CD4-positive, alpha-beta memory T cell (primary cell): ENCODE measurements around the gene ZCRB1. TPM values are rescaled to one million over a fixed set of nuclear protein-coding genes. Genes with fewer than 3 reads are reported as not detected.

Source experiments
- CTCF ChIA-PET: fragments of 350-600 bp; sonication (Branson Sonifier 250); formaldehyde crosslinking; loops from one replicate; lab custom pipeline; 2021; ENCODE audit warnings: inconsistent platforms; ENCODE audit not compliant: partially characterized antibody; lab: Charles Lee
- POLR2A ChIA-PET: fragments of 350-600 bp; sonication (Branson Sonifier 250); formaldehyde crosslinking; loops from one replicate; lab custom pipeline; 2021; ENCODE audit not compliant: partially characterized antibody; lab: Charles Lee
- DNase-seq, 5 donors: peaks; one replicate each; pipeline versions ENCODE4 v3.0.0 to v3.0.0-alpha.2; 2020 to 2022; ENCODE audit warnings: mixed read lengths in 1 of 5
- H3K27ac ChIP-seq: one replicate; pipeline ENCODE4 v1.7.0; 2013; ENCODE audit warnings: low read depth, low read length
- H3K27me3 ChIP-seq: 2 replicates; pipeline ENCODE4 v1.7.0; 2013; ENCODE audit warnings: mild to moderate bottlenecking, low read length, moderate library complexity; ENCODE audit not compliant: insufficient read depth
- H3K36me3 ChIP-seq: 2 replicates; pipeline ENCODE4 v1.7.0; 2013; ENCODE audit warnings: mild to moderate bottlenecking, low read length, moderate library complexity; ENCODE audit not compliant: insufficient read depth
- H3K4me1 ChIP-seq: 2 replicates; pipeline ENCODE4 v1.7.0; 2013; ENCODE audit warnings: mild to moderate bottlenecking, low read length, moderate library complexity; ENCODE audit not compliant: insufficient read depth
- H3K4me3 ChIP-seq, 2 donors: one replicate each; pipeline ENCODE4 v1.7.0; 2013; ENCODE audit warnings: low read length in 2 of 2, mild to moderate bottlenecking in 1 of 2
- H3K9me3 ChIP-seq, 2 donors: one replicate each; pipeline ENCODE4 v1.7.0; 2013; ENCODE audit warnings: low read length in 2 of 2, control low read depth in 1 of 2; ENCODE audit not compliant: control insufficient read depth in 1 of 2
- H3K27ac Mint-ChIP-seq, 7 donors: one replicate each; pipeline ENCODE4 v1.8.0; 2020 to 2021; ENCODE audit warnings: mixed read lengths in 7 of 7, mild to moderate bottlenecking in 6 of 7, inconsistent platforms in 3 of 7, moderate library complexity in 3 of 7
- H3K27me3 Mint-ChIP-seq, 2 donors: one replicate each; pipeline ENCODE4 v1.8.0; 2020 to 2021; ENCODE audit warnings: mixed read lengths in 2 of 2
- H3K36me3 Mint-ChIP-seq, 2 donors: one replicate each; pipeline ENCODE4 v1.8.0; 2020 to 2021; ENCODE audit warnings: mixed read lengths in 2 of 2, inconsistent platforms in 1 of 2, mild to moderate bottlenecking in 1 of 2
- H3K4me1 Mint-ChIP-seq, 4 donors: one replicate each; pipeline ENCODE4 v1.8.0; 2020 to 2021; ENCODE audit warnings: mixed read lengths in 4 of 4, mild to moderate bottlenecking in 1 of 4
- H3K4me3 Mint-ChIP-seq, 8 donors: one replicate each; pipeline ENCODE4 v1.8.0; 2020 to 2021; ENCODE audit warnings: mixed read lengths in 8 of 8, mild to moderate bottlenecking in 7 of 8, moderate library complexity in 6 of 8, inconsistent platforms in 3 of 8
- H3K9me3 Mint-ChIP-seq, 8 donors: one replicate each; pipeline ENCODE4 v1.8.0; 2020 to 2021; ENCODE audit warnings: mixed read lengths in 8 of 8, mild to moderate bottlenecking in 5 of 8, inconsistent platforms in 3 of 8, moderate library complexity in 1 of 8
- intact Hi-C: fragments of 100-400 bp; cut with micrococcal nuclease; formaldehyde crosslinking; loops from one replicate; pipeline ENCODE4 v1.15.1; 2023
- polyA plus RNA-seq, 2 donors: library from polyadenylated mRNA; unstranded; fragments of 300-500 nt; fragmentation: Illumina TruSeq; gene quantifications; one replicate each; pipeline ENCODE4 v1.2.3, GENCODE V29; 2021
- total RNA-seq, 2 experiments: library from RNA; stranded (reverse); gene quantifications; one replicate each; pipeline ENCODE4 v1.2.3, GENCODE V29; 2021

Gene ZCRB1, protein sequence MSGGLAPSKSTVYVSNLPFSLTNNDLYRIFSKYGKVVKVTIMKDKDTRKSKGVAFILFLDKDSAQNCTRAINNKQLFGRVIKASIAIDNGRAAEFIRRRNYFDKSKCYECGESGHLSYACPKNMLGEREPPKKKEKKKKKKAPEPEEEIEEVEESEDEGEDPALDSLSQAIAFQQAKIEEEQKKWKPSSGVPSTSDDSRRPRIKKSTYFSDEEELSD
- total RNA-seq (10 to 100 TPM; 21.2 to 27.1 TPM), polyA plus RNA-seq (10 to 100 TPM; 48.1 to 80.5 TPM)

- Histone ChIP-seq H3K27me3 (no peaks in the 10 kb centered on the region), H3K27ac (peak within 1 kb of the TSS; percentile 79), H3K4me3 (peak within 1 kb of the TSS; percentile 69 to 84), H3K36me3 (no peaks in the 10 kb centered on the region), H3K4me1 (peaks cover 46% of the 10 kb centered on the region), H3K9me3 (no peaks in the 10 kb centered on the region)
- H3K36me3 Mint-ChIP-seq, result peaks cover 9 to 18% of the 10 kb centered on the region in 2 donors
- CTCF ChIA-PET, result interaction anchor here (1.6 kb wide), 1 partner anchor 10 kb away, joined by 4 read pairs; no protein-coding TSS in a partner anchor
- peaks cover 29 to 60% (median 48%) of the 10 kb centered on the region in 4 donors for H3K4me1 Mint-ChIP-seq
- H3K9me3 Mint-ChIP-seq, result peaks cover 0 to 1% (median 0%) of the 10 kb centered on the region in 8 donors
- POLR2A ChIA-PET, result interaction anchor here (0.6 to 1.4 kb wide), 5 partner anchors 9 to 1481 kb away, joined by 3 to 5 read pairs (median 4); partner anchors contain the start of genes TWF1 and YAF2
- intact Hi-C loops, result loop anchor here (1.0 to 5.0 kb wide), 3 partner anchors 88 to 1481 kb away; partner anchors contain the start of genes GXYLT1, TWF1 and YAF2
- DNase-seq, result peak; percentile 74 to 78 (median 76)
- no peaks in the 10 kb centered on the region for H3K27me3 Mint-ChIP-seq
- peak within 1 kb of the TSS; percentile 94 to 99 (median 99) for H3K4me3 Mint-ChIP-seq
- peak within 1 kb of the TSS; percentile 89 to 99 (median 99) for H3K27ac Mint-ChIP-seq
These were observed at the start of gene ZCRB1, which contains the start of gene PPHLN1 for GRCh38 chr12:42325653-42326474. Gene ZCRB1 (minus strand): TSS chr12:42326094. CDS start chr12:42324102, 1,992 bp downstream. Gene PPHLN1 (plus strand): TSS chr12:42326167. CDS start chr12:42335903, 9,736 bp downstream.

DNA sequence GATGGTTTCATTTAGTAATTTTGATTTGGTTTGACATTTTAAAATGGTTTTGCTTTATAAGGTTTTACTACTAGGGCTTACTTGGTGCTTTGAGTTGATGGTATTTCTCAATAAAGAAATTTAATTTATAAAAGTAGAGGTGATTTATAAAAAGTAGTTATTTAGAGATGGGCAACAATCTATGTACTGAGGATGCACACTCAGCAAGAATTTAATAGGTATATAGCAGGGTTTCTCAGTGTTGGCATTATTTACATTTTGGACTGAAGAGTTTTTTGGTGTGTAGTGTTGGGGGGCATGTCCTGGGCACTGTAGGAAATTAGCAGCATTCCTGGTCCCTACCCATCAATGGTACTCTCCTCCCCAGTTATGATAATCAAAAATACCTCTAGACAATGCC lies 47.8 kb upstream of the ZCRB1 start:
- ChIA-PET POLR2A (no interaction called here), CTCF (interaction anchor here (0.9 to 3.6 kb wide), 5 partner anchors 9 to 245 kb away, joined by 4 to 45 read pairs (median 9); no protein-coding TSS in a partner anchor)
- intact Hi-C loops, result no loop called here
- H3K27me3 Mint-ChIP-seq, result no peaks in the 10 kb centered on the region
- H3K4me1 Mint-ChIP-seq, result peaks cover 0 to 16% (median 7%) of the 10 kb centered on the region in 4 donors
- Histone ChIP-seq H3K9me3 (no peaks in the 10 kb centered on the region), H3K27me3 (no peaks in the 10 kb centered on the region), H3K4me1 (no peaks in the 10 kb centered on the region), H3K4me3 (no peak overlapping the region), H3K36me3 (peaks cover 9% of the 10 kb centered on the region), H3K27ac (no peak overlapping the region)
- H3K9me3 Mint-ChIP-seq, result no peaks in the 10 kb centered on the region
- peaks cover 11 to 25% of the 10 kb centered on the region in 2 donors for H3K36me3 Mint-ChIP-seq
- DNase-seq, result no peak
- H3K27ac Mint-ChIP-seq, result peak overlapping the region in 1 of 7 donors; percentile 15
- no peak overlapping the region for H3K4me3 Mint-ChIP-seq

DNA sequence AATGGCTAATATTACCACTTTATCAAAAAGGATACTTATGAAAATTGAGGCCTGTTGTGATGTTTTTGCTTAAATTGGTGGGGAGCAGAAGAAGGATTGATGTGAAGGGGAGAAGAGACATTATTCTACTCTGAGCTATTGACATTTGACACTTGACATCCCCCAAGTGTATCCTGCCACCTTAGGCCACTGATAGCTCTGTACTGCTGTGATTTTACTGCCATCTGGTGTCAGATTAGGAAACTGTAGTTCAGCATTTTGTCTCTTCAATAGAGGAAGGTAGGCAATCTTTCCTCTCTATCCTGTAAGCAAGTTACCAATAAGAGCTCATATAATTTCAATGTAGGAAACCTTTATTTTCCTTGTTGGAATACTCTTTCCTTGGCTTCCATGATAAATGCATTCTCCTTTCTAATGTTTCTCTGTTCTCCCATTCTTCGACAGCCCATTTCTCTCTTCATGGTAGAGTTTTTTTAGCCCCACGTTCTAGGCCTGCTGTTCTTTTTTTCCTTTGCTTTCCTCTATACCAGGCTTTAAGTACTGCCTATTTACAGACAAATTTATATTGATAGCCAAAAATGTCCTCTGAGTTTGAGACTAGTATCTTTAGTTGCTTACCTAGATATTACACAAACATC lies 46.4 kb upstream of the ZCRB1 start:
- Mint-ChIP-seq H3K27ac (peak overlapping the region in 2 of 7 donors; percentile 26 to 43), H3K4me1 (peaks cover 0 to 16% (median 7%) of the 10 kb centered on the region in 4 donors), H3K4me3 (no peak overlapping the region), H3K9me3 (no peaks in the 10 kb centered on the region), H3K27me3 (no peaks in the 10 kb centered on the region), H3K36me3 (peaks cover 9 to 18% of the 10 kb centered on the region in 2 donors)
- no peak overlapping the region for H3K27ac ChIP-seq
- H3K36me3 ChIP-seq, result peaks cover 9% of the 10 kb centered on the region
- peak in 4 of 5 donors; percentile 43 to 55 (median 52) for DNase-seq
- H3K4me3 ChIP-seq, result no peak overlapping the region
- CTCF ChIA-PET, result interaction anchor here (0.6 to 3.6 kb wide), 26 partner anchors 9 to 1095 kb away, joined by 3 to 45 read pairs (median 4); no protein-coding TSS in a partner anchor
- intact Hi-C loops, result loop anchor here (1.0 kb wide), 1 partner anchor 243 kb away; no protein-coding TSS in a partner anchor
- H3K9me3 ChIP-seq, result no peaks in the 10 kb centered on the region
- H3K27me3 ChIP-seq, result no peaks in the 10 kb centered on the region
- no peaks in the 10 kb centered on the region for H3K4me1 ChIP-seq
- POLR2A ChIA-PET, result no interaction called here

DNA sequence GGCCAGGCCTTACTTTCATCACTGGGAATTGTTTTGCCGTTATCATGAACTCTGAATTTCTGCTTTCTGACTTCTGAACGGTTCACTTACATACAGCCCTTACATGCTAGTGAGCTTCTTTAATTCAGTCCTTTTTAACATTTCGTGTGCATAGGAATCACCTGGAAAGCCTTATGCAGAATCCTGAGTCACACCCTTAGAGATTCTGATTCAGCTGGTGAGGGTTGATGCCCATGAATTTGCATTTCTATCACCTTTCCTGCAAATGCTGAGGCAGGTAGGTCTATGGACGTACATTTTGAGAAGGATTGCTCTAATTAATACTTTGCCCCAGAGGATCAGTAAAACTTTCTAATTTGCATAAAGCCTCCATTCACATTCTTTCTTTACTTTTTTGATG lies 44.1 kb upstream of the ZCRB1 start:
- no peak overlapping the region for H3K4me3 ChIP-seq
- Mint-ChIP-seq H3K4me3 (no peak overlapping the region), H3K27ac (peak overlapping the region in 2 of 7 donors; percentile 2 to 23), H3K27me3 (no peaks in the 10 kb centered on the region), H3K36me3 (peaks cover 0 to 8% of the 10 kb centered on the region in 2 donors), H3K9me3 (no peaks in the 10 kb centered on the region), H3K4me1 (peaks cover 7 to 20% (median 13%) of the 10 kb centered on the region in 4 donors)
- POLR2A ChIA-PET, result no interaction called here
- no peaks in the 10 kb centered on the region for H3K4me1 ChIP-seq
- no peaks in the 10 kb centered on the region for H3K9me3 ChIP-seq
- H3K27me3 ChIP-seq, result no peaks in the 10 kb centered on the region
- CTCF ChIA-PET, result interaction anchor here (1.3 to 3.6 kb wide), 6 partner anchors 9 to 242 kb away, joined by 3 to 21 read pairs (median 8); no protein-coding TSS in a partner anchor
- no peak overlapping the region for H3K27ac ChIP-seq
- DNase-seq, result no peak
- intact Hi-C loops, result no loop called here
- H3K36me3 ChIP-seq, result no peaks in the 10 kb centered on the region

DNA sequence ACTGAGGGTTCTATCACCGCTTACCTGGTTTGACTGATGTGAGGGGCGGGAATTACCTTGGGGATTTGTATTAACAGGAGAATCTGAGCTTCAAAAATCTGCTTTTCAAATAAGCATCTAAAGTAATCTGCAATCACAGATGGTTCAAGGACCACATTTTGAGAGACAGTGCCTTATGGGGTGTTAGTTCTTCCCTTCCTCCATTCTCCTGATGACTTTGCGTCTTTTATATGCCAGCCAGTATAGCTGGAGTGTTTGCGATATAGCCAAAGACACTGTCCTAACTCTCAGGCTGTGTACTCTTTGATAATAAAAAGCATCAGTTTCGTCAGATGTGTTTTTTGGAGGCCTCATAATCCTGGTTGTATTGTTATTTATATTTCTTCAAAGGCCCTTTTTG lies 39.6 kb upstream of the ZCRB1 start:
- peak overlapping the region in 1 of 7 donors; percentile 49 for H3K27ac Mint-ChIP-seq
- H3K4me1 Mint-ChIP-seq, result peaks cover 17 to 39% (median 32%) of the 10 kb centered on the region in 4 donors
- Histone ChIP-seq H3K9me3 (no peaks in the 10 kb centered on the region), H3K4me1 (peaks cover 2% of the 10 kb centered on the region), H3K36me3 (no peaks in the 10 kb centered on the region), H3K27me3 (no peaks in the 10 kb centered on the region), H3K4me3 (no peak overlapping the region), H3K27ac (no peak overlapping the region)
- peaks cover 4 to 16% of the 10 kb centered on the region in 2 donors for H3K36me3 Mint-ChIP-seq
- H3K4me3 Mint-ChIP-seq, result no peak overlapping the region
- no peaks in the 10 kb centered on the region for H3K9me3 Mint-ChIP-seq
- no peak for DNase-seq
- no peaks in the 10 kb centered on the region for H3K27me3 Mint-ChIP-seq
- ChIA-PET CTCF (interaction anchor here (1.0 kb wide), 1 partner anchor 11 kb away, joined by 3 read pairs; no protein-coding TSS in a partner anchor), POLR2A (no interaction called here)
- intact Hi-C loops, result no loop called here

DNA sequence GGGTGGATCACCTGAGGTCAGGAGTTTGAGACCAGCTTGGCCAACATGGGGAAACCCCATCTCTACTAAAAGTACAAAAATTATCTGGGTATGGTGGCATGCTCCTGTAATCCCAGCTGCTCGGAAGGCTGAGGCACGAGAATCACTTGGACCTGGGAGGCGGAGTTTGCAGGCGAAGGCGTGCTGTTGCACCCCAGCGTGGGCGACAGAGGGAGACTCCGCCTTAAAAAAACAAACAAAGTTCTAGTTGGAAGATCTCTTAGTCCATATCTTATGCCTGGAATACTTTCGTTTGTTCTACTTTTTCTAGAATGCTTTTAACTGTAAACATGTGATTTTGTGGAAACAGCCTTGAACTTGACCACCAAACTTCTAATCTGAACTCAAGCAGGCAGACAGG lies 38.8 kb upstream of the ZCRB1 start:
- H3K36me3 ChIP-seq, result no peaks in the 10 kb centered on the region
- no peak for DNase-seq
- intact Hi-C loops, result no loop called here
- no peak overlapping the region for H3K27ac ChIP-seq
- Mint-ChIP-seq H3K27me3 (no peaks in the 10 kb centered on the region), H3K9me3 (no peaks in the 10 kb centered on the region), H3K4me3 (peak overlapping the region in 1 of 8 donors; percentile 33), H3K36me3 (peaks cover 4 to 16% of the 10 kb centered on the region in 2 donors), H3K4me1 (peaks cover 18 to 45% (median 34%) of the 10 kb centered on the region in 4 donors), H3K27ac (peak overlapping the region in 2 of 7 donors; percentile 29 to 66)
- no peak overlapping the region for H3K4me3 ChIP-seq
- no peaks in the 10 kb centered on the region for H3K27me3 ChIP-seq
- CTCF ChIA-PET, result interaction anchor here (1.0 kb wide), 1 partner anchor 12 kb away, joined by 3 read pairs; no protein-coding TSS in a partner anchor
- peaks cover 10% of the 10 kb centered on the region for H3K4me1 ChIP-seq
- POLR2A ChIA-PET, result interaction anchor here (1.2 kb wide), 1 partner anchor 11 kb away, joined by 3 read pairs; no protein-coding TSS in a partner anchor
- no peaks in the 10 kb centered on the region for H3K9me3 ChIP-seq
